GM21447 (cell line): ENCODE measurements around the gene RFC5.
"Not testable (repeated sequence)": the region's sequence is repeated elsewhere in the genome, so short reads cannot be mapped to it uniquely, and the experiment has no call there.

Experiments used
- ATAC-seq: cut with Tn5 transposase; IDR thresholded peaks from one replicate; pipeline ENCODE4 v1.9.1; 2021; ENCODE audit not compliant: unreplicated experiment

Gene RFC5

DNA sequence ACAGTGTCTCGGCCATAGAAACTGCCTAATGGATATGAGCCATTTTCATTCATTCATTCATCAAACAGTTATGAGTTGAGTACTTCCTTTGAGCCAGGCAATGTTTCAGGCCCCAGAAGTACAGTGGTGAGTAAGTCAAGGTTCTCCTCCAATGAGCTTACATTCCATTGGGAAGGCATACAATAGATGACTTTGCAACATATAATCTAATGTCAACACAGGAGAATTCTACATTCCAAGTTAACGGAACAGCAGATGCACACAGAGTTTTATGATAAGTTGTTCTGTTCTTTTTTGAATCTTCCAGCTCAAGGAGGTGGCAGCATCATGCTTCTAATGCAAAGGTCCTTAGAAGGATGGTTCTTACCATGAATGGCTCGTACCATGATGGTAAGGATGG lies 3.2 kb upstream of the RFC5 start:
- no peak for ATAC-seq

DNA sequence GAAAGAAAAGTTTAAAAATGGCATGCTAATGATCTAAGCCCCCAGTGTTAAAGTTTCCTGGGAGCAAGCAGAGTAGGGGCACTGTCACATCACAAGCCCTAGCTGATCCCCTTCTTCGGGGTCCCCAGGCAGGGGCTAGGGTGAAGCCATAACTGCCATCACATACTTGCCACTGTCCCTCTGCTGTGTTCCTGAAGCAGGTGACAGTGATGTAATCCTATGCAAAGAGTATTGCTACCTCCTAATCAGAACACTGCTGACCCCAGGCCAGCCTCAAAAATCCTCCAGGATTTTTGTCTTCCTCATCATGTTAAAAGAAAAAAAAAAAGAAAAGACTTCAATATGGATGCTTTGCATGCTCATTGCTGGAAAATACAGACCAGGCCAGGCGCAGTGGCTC lies 1.2 kb upstream of the RFC5 start:
- no peak for ATAC-seq

DNA sequence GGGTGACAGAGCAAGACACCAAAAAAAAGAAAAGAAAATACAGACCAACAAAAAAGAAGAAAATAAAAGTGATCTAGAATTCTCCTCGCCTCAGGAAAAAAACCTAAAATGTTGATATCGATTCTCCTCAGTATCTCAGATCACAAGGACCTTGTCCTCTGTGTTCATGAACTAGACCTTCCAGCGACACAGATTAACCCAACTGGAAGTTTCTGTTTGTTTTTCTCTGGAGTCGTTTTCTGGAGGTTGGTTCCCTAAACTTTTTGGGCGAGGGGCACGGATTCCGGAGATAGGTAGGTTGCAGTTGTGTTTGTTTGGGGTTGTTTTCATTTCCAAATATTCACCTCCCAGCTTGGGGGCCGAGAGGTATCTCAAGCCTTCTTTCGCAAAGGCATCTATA lies 559 bp upstream of the RFC5 start:
- no peak for ATAC-seq

DNA sequence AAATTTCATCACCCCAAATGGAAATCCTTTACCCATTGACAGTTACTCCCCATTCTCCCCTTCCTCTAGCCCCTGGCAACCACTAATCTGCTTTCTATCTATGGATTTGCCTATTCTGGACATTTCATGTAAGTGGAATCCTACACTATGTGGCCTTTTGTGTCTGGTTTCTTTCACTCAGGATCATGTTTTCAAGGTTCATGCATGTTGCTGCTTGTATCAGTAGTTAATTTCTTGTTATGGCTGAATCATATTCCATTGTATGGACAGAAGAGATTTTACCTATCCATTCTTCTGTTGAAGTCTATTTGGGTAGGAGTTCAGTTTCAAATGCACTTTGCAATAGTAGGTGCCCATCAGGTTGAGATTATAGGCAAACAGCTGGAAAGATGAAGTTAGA lies 1.4 kb downstream of the RFC5 start:
- ATAC-seq: no peak

DNA sequence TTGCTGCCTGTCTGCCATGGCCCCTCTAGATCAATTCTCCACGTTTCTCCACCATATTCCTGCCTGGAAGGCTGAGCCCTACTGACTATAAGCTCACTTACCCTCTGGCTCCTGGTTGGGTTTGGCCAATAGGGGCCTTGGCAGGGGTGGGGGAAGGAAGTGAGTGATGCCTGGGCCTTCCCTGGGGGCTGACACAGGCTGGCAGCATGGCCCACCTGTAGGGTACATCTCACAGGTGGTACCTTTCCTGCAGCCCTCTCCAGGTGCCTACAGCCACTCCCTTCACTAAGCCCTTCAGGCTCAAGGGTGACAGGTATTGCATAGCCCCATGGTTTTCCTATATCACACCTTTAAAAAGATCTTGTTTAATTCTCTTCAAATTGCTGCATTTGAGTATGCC lies 3.5 kb downstream of the RFC5 start:
- ATAC-seq: no peak

DNA sequence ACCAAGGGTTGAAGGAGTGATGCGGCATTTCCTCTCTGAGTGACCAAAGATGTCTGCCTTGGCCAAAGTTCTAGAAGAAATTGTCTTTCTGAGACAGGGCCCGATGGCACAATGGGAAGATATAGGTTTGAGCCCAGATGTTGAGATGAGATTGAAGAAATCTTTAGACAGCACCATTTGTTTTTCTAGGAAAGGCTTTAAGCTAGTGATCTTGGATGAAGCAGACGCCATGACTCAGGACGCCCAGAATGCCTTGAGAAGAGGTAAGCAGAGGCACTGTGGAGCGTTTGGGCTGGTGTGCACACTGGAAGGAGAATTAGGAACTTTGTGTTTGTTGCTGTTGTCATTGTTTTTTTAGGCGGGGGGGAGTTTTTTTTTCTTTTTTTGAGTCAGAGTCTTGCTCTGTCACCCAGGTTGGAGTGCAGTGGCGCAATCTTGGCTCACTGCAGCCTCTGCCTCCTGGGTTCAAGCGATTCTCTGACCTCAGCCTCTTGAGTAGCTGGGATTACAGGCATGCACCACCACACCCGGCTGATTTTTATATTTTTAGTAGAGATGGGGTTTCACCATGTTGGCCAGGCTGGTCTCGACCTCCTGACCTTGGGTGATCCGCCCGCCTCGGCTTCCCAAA lies 5.7 kb downstream of the RFC5 start:
- not testable (repeated sequence) for ATAC-seq

DNA sequence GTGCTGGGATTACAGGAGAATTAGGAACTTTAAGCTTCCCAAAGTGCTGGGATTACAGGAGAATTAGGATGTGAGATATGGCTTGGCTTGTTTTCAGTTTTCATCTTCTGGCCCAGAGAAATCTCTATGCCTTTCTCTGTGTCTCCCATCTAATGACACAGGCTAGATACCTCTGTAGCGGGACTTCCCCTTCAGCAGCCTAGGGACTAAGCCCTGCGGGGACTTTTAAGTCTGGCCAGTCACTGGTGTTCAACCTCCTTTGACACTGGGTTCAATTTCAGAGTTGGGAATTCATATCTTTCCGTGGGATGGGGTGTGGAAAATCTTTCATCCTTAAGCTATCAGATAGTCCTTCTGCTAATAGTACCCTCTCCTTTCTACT lies 6.2 kb downstream of the RFC5 start:
- no peak for ATAC-seq

DNA sequence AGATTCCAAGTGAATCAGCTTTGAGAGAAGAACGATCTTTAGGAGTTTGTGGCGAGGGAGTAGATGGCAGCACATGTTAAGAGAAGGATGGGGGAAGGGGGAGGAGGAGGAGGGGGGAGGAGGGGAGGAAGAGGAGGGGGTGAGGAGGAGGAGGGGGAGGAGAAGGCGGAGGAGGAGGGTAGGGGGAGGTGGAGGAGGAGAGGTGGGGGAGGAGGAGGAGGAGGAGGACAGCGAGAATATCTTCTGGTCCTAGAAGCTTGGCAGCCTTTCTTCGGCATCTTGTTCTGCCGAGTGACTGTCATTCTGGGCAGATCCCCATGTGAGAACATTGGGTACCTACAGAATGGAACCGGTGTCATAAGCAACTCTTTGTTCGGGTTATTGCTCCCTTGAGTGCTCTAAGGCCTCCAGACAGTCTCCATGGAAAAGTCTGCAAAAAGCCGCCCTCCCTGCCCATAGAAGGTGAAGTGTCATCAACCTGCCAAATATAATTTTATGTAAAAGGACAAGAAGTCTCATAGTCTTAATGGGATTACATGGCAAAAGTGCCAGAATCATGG lies 6.9 kb downstream of the RFC5 start:
- no peak for ATAC-seq

DNA sequence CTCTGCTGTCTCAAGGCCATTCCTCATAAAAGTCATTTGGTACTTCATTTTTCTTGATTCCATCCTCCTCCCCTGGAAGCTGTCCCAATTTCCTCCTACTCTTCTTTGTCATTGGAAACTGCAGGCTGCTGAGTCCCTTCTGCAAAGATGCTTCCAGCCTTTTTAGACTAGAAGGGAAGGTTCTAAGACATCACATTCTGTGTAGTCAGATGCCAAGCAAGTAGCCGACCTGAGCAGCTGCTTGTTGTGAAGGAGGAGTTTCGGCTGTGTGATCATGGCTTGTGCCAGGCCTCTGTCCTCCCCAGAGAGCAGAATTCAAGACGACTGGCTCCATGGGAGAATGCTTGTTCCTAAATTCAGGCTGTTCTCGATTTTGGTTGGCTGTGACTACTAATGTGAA lies 8.7 kb downstream of the RFC5 start:
- ATAC-seq: no peak

DNA sequence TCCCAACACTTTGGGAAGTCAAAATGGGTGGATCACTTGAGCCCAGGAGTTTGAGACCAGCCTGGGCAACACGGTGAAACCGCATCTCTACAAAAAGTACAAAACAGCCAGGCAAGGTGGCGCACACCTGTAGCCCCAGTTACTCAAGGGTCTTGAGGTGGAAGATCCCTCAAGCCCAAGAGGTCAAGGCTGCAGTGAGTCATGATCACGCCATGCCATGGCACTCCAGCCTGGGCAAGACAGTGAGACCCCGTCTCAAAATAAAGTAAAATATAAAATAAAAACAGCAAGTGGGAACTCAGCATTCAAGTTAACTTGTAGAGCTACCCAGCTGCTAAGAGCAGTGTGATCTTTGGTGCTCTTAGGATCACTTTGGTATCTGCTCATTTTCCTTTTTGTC lies 12.7 kb downstream of the RFC5 start:
- no peak for ATAC-seq

DNA sequence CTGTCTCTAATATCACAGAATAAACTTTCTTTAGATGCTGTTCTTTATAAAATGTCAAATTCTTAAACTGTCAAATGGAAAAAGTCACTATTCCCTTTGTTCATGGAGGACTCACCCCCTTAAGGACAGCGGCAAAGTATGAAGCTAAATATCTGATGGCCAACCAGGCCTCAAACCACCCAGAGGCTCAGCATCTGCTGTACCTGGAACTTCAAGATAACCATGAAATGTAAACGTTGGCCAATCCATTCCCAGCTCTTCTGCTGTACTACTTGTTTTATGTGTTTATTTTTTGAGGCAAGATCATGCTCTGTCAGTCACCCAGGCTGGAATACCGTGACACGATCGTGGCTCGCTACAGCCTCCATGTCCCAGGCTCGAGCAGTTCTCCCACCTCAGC lies 15.7 kb downstream of the RFC5 start:
- ATAC-seq: no peak

DNA sequence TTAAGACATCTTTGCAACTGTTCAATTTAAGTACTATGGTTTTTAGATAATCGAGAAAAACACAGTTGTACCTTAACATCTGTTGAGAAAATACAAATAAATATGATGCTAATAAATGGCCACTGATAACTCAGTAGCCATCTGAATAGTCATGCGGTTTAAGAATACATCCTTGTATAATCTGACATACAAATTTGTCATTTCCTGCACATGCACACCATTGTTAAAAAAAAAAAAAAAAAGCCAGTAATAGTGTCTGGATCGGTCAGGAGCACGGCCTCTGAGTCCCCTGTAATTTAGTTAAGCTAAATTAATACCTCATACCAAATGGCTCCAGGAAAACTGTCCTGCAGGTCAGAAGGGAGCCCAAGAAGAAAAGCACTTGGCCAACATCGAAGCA lies 16.8 kb downstream of the RFC5 start:
- no peak for ATAC-seq

DNA sequence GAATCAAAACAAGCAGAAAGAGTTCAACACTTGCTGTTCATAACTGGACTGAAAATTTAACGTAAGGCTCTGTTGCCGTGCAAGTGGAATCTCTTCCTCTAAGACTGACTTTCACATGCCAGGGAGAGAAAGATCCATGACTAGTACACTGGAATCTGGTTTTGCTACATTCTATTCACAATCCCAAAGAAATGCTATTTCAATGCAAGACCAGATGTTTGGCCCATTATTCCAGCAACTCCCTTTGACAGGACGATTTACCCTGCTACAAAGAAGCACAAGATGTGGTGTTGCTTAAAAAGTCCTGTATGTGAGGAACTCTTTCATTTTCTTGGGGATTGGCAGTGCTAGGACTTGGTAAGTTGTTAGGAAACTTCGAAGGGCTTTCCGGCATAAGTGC lies 17.4 kb downstream of the RFC5 start:
- ATAC-seq: no peak

DNA sequence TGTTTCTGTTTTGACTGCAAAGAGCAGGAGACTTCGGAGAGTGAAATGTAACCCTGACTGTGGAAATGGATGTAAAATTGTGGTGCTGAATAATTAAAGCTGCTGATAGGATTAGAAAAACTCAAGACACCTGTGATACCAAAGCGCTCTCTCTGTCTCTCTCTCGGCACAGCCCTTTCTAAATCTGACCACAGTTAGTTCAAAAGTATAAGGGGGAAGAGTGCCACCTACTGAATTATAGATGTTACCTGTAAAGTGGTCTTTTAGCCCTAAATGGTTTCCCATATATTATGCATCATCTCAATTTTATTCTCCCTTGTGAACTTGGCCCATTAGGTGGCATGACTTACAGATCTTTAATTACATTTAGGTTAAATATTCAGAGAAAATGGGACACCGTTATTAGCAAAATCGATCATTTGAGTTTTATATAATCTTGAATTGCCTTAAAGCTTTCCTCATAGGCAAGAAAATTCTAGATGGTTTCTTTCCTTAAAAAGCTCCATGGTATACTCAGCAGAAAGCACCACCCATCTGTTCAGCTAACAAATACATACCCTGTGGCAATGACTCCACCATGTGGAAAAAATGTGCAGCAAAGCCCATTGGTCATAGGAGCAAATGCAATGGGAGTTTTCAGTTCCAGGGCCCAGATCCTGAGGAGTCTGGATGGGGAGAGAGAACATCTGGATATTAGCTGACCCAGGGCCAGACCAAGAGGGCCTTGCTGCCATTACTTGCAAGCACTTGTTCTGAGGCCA lies 18.1 kb downstream of the RFC5 start:
- no peak for ATAC-seq

DNA sequence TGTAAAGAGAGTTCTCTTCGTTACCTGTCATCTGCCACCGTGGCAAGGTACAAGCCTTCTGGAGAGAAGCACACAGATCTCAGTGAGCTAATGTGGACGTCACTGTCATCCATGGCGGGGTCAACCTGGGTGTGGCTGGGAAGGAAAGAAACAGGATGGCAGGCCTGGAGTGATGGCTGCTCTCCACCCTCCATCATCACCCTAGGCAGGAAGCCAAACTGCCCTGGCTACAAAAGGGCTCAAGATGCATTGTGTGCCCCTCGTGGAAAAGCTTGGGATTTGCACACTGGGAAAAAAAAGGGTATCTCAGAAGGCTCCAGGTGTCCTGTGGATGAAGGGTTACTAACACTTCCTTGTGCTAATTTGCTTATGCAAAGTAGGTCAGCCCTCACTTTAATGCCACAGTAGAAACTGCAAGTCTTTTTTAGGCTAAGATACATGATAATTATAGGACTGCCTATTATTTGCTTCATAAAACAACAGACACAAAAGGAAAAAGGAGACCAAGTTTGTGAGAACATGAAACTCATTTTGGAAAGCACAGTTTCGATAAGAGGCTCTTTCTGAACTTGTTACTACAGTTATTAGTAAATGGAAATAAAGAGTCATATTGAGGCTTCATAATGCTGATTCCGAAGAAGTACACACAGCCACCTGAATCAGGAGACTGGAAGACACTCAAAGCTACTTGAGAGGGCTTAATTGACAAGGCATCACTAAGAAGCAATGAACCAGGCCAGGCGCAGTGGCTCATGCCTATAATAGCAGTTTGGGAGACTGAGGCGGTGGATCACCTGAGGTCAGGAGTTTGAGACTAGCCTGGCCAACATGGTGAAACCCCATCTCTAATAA lies 18.9 kb downstream of the RFC5 start:
- ATAC-seq: peak; percentile 78

DNA sequence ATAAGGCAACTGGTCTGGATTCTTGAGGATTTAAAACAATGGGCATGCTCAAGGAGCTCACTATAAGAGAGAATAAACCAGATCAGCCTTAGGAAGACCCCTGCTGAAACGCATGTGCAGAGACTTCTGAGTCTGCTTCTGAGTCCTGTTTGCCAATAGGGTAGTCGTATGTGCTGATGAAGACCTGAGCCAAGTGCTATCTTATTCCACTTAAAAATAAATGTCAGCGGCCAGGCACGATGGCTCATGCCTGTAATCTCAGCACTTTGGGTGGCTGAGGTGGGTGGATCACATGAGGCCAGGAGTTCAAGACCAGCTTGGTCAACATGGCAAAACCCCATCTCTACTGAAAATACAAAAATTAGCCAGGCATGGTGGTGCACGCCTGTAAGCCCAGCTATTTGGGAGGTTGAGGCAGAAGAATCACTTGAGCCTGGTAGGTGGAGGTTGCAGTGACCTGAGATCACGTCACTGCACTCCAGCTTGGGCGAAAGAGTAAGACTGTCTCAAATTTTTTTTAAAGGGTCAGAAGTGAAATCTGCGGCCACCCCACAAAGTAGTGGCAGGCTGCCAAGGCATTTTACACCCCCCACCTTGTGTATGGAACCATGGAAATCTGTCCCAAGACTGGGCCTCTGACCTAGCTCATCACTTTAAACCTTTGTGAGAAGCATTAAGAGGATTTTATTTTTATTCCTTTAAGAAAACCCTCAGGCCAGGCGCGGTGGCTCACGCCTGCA lies 20.3 kb downstream of the RFC5 start:
- no peak for ATAC-seq

DNA sequence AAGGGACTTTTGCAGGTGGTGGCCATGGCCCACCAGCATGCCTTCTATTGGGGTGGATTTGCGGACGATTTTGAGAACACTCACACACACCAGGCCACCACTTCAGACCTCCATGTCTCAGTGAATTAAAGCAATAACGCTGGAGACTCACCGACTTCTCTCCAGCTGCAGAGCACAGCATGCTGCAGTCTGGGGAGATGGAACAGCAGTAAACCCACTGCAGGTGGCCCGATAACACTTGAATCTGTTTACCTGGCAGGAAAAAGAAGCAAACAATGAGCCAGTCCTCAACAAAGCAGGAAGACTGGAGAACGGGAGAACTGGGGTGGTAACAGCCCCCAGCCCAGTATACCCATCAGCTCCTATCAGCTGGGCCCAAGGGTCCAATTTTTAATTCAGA lies 21.6 kb downstream of the RFC5 start:
- no peak for ATAC-seq

DNA sequence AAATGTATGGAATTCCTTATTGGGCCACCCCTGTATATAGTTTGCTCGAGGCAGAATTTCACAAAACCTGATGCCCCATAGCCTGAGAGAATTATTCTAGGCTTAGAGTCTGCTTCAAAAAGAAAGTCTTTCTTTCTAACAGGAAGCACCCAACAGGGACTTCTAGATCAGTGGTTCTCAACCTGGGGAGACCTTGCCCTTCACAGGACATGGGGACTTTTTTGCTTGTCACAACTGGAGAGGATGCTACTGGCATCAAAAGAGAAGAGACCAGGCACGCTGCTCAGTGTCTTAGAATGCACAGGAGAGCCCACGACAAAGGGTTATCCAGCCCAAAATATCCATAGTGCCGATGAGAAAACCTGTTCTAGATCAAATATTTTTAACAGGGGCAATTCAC lies 25.6 kb downstream of the RFC5 start:
- ATAC-seq: no peak

DNA sequence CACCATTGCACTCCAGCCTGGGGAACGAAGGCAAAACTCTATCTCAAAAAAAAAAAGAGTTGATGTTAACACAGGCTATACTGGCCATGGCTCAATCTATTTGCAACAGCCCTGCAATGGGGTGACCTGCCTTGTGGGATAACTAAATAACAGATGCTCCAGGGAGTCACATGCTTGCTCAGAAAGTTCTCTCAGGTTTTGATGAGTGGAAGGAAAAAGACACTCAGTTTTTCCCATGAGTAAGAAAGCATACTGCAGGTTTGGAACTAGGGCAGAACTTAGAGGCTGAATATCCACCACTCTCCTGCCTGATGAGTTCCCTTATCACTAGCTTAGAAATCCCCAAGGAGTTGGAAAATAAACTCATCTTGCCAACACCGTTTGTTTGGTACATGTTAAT lies 27.6 kb downstream of the RFC5 start:
- no peak for ATAC-seq

DNA sequence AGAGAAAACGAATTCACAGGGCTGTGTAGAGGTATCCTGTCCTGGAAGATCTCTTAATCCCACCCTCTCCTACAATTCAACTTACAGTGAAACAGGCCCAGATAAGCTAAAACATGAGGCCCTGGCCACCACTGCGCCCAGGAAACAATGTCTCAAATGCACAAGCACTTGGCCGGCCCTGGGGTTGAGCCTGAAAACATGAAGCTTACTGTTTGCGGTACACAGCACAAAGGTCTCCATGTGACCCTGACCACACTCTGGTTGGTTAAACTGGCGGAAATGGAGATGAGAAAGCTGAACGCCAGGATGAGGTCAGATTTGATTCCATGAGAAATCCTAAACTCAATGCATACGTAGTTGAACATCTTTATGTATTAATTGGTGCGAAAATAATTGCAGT lies 28.1 kb downstream of the RFC5 start:
- no peak for ATAC-seq

DNA sequence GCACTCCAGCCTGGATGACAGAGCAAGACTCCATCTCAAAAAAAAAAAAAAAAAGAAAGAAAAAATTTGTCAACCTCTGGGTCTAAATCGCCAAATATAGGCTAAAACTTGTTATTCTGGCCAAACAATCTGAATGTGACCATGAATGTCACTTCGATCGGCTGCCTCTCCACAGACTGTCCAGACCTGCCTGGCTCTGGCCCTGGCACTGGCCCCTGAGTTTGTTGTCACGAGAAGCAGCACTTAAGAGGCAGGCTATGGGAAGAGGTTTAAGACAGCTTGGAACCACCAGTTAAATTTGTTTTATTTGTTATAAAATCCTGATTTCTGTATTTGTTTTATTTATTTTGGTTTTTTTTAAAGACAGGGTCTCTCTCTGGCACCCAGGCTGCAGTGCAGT lies 29.9 kb downstream of the RFC5 start:
- no peak for ATAC-seq
